SU-DHL-6 (cell line): ENCODE data around the gene ADGRF5.

Experiments used
- CTCF ChIP-seq: fragments of 200-600 bp; sonication (generic); IDR thresholded peaks from one replicate; pipeline ENCODE4 v1.5.1; 2017; ENCODE audit warnings: antibody characterized with exemption, mild to moderate bottlenecking, low read length, moderate library complexity; ENCODE audit not compliant: insufficient read depth, poor library complexity, severe bottlenecking
- EZH2phosphoT487 ChIP-seq: fragments of 200-600 bp; sonication (generic), shearing (Covaris generic); conservative IDR thresholded peaks from 2 replicates; pipeline ENCODE4 v1.6.1; 2018; ENCODE audit warnings: mild to moderate bottlenecking, antibody characterized with exemption, low read length, moderate library complexity, mixed read lengths

DNA sequence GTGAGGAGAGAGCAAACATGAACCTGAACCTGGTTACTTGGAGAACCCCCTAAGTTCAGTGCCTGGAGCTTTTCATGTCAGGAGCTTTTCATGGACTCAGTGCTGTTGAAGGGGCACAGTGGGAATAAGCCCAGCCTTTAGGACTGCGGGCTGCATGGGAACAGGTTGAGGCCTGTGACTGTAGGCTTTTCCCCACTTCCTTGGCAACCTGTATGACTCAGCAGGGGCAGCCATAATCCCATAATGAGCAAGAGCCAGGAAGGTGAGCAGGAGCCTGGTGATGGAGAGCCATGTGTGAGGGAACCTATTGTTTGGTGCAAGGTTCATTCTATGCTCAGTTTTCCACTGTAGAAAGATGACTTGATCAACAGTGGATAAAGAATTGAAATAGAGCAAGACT is 105.1 kb downstream of the ADGRF5 start:
- TF ChIP-seq CTCF, result no peak
- TF ChIP-seq EZH2phosphoT487, result no peak
